ENCODE data around the gene TMEM88.
A peak's percentile ranks its signal among the peaks of the same experiment; 100 is the strongest.

TMEM88 gene

GRCh38 chr17:7838090-7839075 lies 16.5 kb upstream of the TMEM88 start:
- Mint-ChIP-seq H3K4me3 (peak overlapping the region; percentile 89), H3K9me3 (ENCODE audit: low read depth) (no peaks in the 10 kb centered on the region), H3K4me1 (ENCODE audit: low read depth) (peaks cover 52% of the 10 kb centered on the region), H3K27ac (peak overlapping the region; percentile 99), H3K36me3 (peaks cover 6% of the 10 kb centered on the region), H3K27me3 (no peaks in the 10 kb centered on the region)

GRCh38 chr17:7839190-7839875 lies 15.5 kb upstream of the TMEM88 start:
- H3K27ac Mint-ChIP-seq: peak overlapping the region; percentile 99
- no peaks in the 10 kb centered on the region for H3K27me3 Mint-ChIP-seq
- peaks cover 48% of the 10 kb centered on the region for H3K4me1 Mint-ChIP-seq (ENCODE audit: low read depth)
- peak overlapping the region; percentile 84 for H3K4me3 Mint-ChIP-seq
- no peaks in the 10 kb centered on the region for H3K9me3 Mint-ChIP-seq (ENCODE audit: low read depth)
- peaks cover 6% of the 10 kb centered on the region for H3K36me3 Mint-ChIP-seq

GRCh38 chr17:7839876-7840261 lies 15.0 kb upstream of the TMEM88 start:
- Mint-ChIP-seq H3K4me3 (peak overlapping the region; percentile 95), H3K9me3 (ENCODE audit: low read depth) (no peaks in the 10 kb centered on the region), H3K4me1 (ENCODE audit: low read depth) (peaks cover 48% of the 10 kb centered on the region), H3K27me3 (no peaks in the 10 kb centered on the region), H3K27ac (peak overlapping the region; percentile 99), H3K36me3 (peaks cover 6% of the 10 kb centered on the region)

- Mint-ChIP-seq H3K36me3 (peaks cover 6% of the 10 kb centered on the region), H3K9me3 (ENCODE audit: low read depth) (no peaks in the 10 kb centered on the region), H3K4me1 (ENCODE audit: low read depth) (peaks cover 48% of the 10 kb centered on the region), H3K27ac (peak overlapping the region; percentile 99), H3K27me3 (no peaks in the 10 kb centered on the region), H3K4me3 (peak overlapping the region; percentile 95)
Observed at GRCh38 chr17:7840441-7840840, 14.4 kb upstream of the TMEM88 start.

- H3K4me1 Mint-ChIP-seq (ENCODE audit: low read depth): peaks cover 50% of the 10 kb centered on the region
- H3K9me3 Mint-ChIP-seq (ENCODE audit: low read depth): no peaks in the 10 kb centered on the region
- peak overlapping the region; percentile 95 for H3K4me3 Mint-ChIP-seq
- H3K27me3 Mint-ChIP-seq: no peaks in the 10 kb centered on the region
- H3K36me3 Mint-ChIP-seq: peaks cover 7% of the 10 kb centered on the region
- H3K27ac Mint-ChIP-seq: peak overlapping the region; percentile 99
Observed at GRCh38 chr17:7840875-7841274, 14.0 kb upstream of the TMEM88 start.

- peaks cover 7% of the 10 kb centered on the region for H3K36me3 Mint-ChIP-seq
- H3K4me1 Mint-ChIP-seq (ENCODE audit: low read depth): peaks cover 51% of the 10 kb centered on the region
- H3K4me3 Mint-ChIP-seq: peak overlapping the region; percentile 95
- no peaks in the 10 kb centered on the region for H3K27me3 Mint-ChIP-seq
- no peaks in the 10 kb centered on the region for H3K9me3 Mint-ChIP-seq (ENCODE audit: low read depth)
- peak overlapping the region; percentile 99 for H3K27ac Mint-ChIP-seq
Observed at GRCh38 chr17:7841396-7841914, 13.4 kb upstream of the TMEM88 start.

- peaks cover 49% of the 10 kb centered on the region for H3K4me1 Mint-ChIP-seq (ENCODE audit: low read depth)
- peak overlapping the region; percentile 99 for H3K27ac Mint-ChIP-seq
- peak overlapping the region; percentile 95 for H3K4me3 Mint-ChIP-seq
- H3K27me3 Mint-ChIP-seq: no peaks in the 10 kb centered on the region
- no peaks in the 10 kb centered on the region for H3K9me3 Mint-ChIP-seq (ENCODE audit: low read depth)
- peaks cover 7% of the 10 kb centered on the region for H3K36me3 Mint-ChIP-seq
Observed at GRCh38 chr17:7841915-7842379, 12.9 kb upstream of the TMEM88 start.

- Mint-ChIP-seq H3K4me1 (ENCODE audit: low read depth) (peaks cover 42% of the 10 kb centered on the region), H3K27me3 (no peaks in the 10 kb centered on the region), H3K4me3 (peak overlapping the region; percentile 95), H3K9me3 (ENCODE audit: low read depth) (no peaks in the 10 kb centered on the region), H3K36me3 (peaks cover 7% of the 10 kb centered on the region), H3K27ac (peak overlapping the region; percentile 99)
Observed at GRCh38 chr17:7842380-7843256, 12.2 kb upstream of the TMEM88 start.

- Mint-ChIP-seq H3K27ac (peak overlapping the region; percentile 99), H3K36me3 (peaks cover 7% of the 10 kb centered on the region), H3K4me1 (ENCODE audit: low read depth) (peaks cover 40% of the 10 kb centered on the region)
Observed at GRCh38 chr17:7843257-7843535, 11.7 kb upstream of the TMEM88 start.

GRCh38 chr17:7843536-7844291 lies 11.2 kb upstream of the TMEM88 start:
- Mint-ChIP-seq H3K36me3 (peaks cover 7% of the 10 kb centered on the region), H3K27ac (peak overlapping the region; percentile 99), H3K4me1 (ENCODE audit: low read depth) (peaks cover 37% of the 10 kb centered on the region), H3K9me3 (ENCODE audit: low read depth) (no peaks in the 10 kb centered on the region), H3K4me3 (peak overlapping the region; percentile 95), H3K27me3 (no peaks in the 10 kb centered on the region)

More at GRCh38 chr17:7843257-7843535, 11.7 kb upstream of the TMEM88 start:
- H3K4me3 Mint-ChIP-seq: peak overlapping the region; percentile 95
- H3K27me3 Mint-ChIP-seq: no peaks in the 10 kb centered on the region
- H3K9me3 Mint-ChIP-seq (ENCODE audit: low read depth): no peaks in the 10 kb centered on the region

GRCh38 chr17:7844292-7845154 lies 10.3 kb upstream of the TMEM88 start:
- no peaks in the 10 kb centered on the region for H3K27me3 Mint-ChIP-seq
- peak overlapping the region; percentile 99 for H3K27ac Mint-ChIP-seq
- peaks cover 30% of the 10 kb centered on the region for H3K4me1 Mint-ChIP-seq (ENCODE audit: low read depth)
- peak overlapping the region; percentile 95 for H3K4me3 Mint-ChIP-seq
- peaks cover 7% of the 10 kb centered on the region for H3K36me3 Mint-ChIP-seq
- H3K9me3 Mint-ChIP-seq (ENCODE audit: low read depth): no peaks in the 10 kb centered on the region

- Mint-ChIP-seq H3K27ac (peak overlapping the region; percentile 99), H3K4me1 (ENCODE audit: low read depth) (peaks cover 30% of the 10 kb centered on the region), H3K27me3 (no peaks in the 10 kb centered on the region), H3K4me3 (peak overlapping the region; percentile 95), H3K9me3 (ENCODE audit: low read depth) (no peaks in the 10 kb centered on the region), H3K36me3 (peaks cover 4% of the 10 kb centered on the region)
Observed at GRCh38 chr17:7845359-7846062, 9.4 kb upstream of the TMEM88 start.
